NCI-H510A treated with DMSO at 0.1 percent for 48 hours (cell line): ENCODE data around the gene BTG4.

Source experiments
- DNase-seq: peaks from one replicate; lab custom pipeline; 2025; lab: John Stamatoyannopoulos, UW

BTG4 gene

DNA sequence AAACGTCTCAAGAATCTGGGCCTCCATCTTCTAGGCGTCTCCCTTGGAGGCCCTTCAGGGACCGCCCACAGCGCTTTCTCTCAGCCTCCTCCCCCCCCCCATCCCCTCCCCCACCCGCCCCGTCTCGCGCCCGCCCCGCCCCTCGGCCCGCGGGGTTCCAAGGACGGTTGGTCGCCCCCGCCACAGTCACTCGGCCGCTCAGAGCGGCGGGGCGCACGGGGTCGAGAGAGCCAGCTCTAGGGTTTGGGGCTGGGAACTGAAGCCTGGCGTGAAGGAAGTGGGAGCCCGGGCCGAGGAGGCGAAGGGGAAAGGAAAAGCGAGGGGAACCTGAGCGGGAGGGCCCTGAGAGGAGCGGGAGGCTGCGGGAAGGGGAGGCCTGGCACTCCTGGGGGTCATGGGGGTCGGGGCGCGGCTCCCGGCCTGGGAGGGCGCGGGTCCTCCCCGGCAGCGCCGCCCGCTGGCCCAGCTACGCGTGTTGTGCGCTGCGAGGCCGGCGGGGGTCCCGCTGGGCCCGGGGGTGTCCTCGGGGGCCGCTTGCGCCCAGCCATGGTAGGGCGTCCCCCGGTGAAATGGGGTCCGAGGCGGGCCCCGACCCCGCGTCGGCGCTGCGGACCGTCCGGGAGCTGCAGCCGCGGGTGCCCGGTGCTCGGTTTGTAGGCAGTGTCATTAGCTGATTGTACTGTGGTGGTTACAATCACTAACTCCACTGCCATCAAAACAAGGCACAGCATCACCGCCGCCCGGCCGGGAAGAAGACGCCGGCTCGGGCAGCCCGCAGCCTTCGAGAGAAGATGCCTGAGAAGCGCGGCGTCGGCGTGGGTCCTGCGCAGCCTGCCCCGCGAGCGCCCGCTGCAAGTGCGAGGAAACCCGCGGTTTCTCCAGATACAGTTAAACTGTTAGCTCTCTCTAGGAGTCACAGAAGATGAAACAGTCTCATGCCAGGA lies at the start of gene BTG4:
Gene BTG4, minus strand, starts transcription at position 91 of the 944 bp plus-strand sequence. CDS start 13,610 bp downstream, outside the sequence.
- DNase-seq: peak; percentile 27

DNA sequence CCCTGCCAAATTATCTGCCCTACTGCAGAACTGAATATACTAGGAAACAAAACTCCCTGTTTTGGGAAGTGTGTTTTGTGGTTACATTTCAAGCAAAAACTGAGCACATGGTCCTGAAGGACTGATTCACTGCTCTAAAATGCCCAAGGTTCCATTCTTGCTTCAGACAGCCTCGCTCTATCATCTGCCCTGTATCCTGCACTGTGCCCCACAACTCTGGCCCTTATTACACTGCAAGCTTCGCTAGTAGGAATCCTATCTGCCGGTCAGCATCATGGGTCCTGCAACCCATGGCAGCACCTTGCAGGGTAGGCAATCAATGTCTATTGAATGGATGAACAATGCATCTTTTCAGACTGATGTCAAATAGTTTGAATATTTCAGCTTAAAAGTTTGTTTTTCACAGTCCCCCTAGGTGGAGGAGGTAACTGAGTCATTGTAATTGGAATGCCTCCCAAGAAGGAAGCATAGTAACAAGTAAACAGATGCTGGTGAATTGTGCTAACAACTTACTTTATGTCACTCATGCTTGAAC lies 49.7 kb upstream of the BTG4 start:
- no peak for DNase-seq

GRCh38 chr11:111561306-111561705 lies 49.1 kb upstream of the BTG4 start:
- no peak for DNase-seq

DNA sequence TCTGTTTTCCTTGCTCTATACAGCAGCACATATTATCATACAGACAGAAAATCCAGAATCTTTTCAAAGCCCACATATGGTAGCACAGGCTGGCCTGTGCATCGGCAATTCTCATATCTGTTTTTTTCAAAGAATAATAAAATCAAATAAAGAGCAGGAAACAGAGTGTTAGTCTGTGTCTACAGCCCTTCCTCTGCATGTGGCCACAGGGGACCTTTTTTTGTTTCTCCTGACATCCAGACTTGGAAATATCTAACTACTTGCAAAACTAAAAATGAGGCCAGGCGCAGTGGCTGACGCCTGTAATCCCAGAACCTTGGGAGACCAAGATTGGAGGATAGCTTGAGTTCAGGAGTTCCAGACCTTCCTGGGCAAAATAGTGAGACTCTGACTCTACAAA lies 48.6 kb upstream of the BTG4 start:
- no peak for DNase-seq

- DNase-seq: no peak
Observed at GRCh38 chr11:111559800-111560464, 47.7 kb upstream of the BTG4 start.

- no peak for DNase-seq
Observed at GRCh38 chr11:111557425-111558111, 45.4 kb upstream of the BTG4 start.

DNA sequence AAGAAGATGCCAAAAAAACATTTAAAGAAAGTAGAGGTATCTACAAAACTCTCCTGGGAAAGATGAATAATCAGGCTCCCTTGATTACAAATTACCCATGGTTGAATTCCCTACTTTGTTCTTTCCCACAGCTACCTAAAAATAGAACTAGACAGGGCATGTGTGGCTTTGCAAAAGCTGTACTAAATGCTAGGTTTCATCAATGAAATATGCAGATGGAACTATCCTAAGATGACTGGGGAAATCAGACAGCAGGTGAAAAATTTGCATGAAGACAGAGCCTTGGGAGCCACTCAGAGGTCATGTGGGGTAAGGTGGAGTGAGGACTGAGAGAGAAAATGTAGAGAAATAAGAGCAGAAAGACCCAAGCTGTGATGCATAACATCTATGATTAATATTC lies 43.1 kb upstream of the BTG4 start:
- DNase-seq: no peak

DNA sequence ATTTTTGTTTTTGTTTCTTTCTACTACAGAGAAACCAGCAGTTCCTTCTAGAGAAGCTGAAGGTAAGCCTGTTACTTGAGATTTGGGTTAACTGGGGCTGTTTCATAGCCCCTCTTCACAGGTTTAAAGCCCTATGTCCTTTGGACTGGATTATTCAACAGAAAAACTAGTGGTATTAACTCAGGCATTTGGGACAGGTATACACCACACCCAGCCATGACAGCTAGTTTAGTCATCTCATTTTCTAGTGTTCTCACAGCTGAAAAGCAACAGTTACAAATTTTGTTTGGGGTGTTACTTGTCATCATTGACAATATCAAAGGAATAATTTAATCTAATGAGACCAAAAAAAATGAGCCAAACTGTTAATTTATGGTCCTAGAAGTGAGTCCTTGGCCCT lies 42.3 kb upstream of the BTG4 start:
- DNase-seq: no peak

DNA sequence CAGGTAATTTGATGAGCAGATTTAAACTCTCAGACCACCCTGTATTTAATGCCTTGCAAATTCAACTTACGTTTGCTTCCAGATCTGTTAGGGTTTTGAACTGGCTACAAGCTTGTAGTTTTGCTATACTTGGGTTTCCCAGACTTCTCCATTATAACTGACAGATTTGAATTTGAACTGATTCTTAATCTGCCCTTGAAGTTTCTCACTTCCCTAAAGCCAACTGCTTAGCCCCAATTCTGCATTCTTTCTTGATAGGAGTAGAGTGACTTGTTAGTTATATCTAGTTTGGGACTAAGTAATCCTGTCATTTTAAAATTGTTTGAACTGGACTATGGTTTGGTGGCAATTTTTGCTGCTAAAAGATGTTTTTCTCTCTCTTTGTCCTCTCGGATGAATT lies 38.1 kb upstream of the BTG4 start:
- no peak for DNase-seq

DNA sequence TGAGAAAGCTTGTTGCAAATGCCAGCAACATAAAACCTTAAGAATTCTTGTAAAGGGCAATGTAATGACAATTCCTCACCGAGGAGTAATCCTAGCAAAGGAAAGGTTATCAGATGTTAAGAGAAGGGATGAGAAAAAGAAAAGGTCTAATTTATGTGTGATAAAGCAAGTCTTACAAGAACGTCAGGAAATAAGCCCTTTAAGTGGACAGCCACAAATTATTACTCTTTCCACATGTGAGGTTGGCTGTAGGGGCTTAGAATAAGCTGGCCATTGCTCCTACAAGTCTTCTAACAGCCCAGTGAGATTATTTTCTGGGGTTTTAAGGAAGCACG lies 37.6 kb upstream of the BTG4 start:
- no peak for DNase-seq

DNA sequence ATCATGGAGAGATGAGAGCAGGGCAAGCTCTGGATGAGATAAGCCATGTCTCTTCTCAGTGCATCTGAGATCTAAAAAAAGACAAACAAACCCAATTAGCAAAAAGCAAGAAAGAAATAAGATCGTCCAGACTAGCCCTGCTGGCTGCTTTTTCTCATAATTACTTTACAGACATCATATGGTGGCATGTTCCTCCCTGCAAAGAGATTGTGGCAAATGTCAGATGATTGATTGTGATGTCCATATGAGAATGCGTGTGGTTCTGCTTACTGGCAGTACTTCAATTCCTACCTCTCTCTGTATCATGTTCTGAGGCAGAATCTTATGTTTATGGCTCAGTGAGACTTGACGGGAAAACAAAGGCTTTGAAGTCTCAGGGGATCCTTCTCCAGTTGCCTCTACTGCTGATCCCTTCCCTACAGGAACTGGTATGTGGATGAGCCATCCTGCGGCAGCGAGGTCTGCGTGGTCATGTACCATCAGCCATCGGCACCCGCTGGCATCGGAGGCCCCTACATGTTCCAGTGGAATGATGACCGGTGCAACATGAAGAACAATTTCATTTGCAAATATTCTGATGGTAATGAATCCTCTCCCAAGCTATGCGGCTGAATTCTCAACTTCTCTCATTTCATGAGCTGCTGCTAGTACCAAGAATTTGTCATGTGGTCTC lies 37.1 kb upstream of the BTG4 start:
- DNase-seq: no peak

DNA sequence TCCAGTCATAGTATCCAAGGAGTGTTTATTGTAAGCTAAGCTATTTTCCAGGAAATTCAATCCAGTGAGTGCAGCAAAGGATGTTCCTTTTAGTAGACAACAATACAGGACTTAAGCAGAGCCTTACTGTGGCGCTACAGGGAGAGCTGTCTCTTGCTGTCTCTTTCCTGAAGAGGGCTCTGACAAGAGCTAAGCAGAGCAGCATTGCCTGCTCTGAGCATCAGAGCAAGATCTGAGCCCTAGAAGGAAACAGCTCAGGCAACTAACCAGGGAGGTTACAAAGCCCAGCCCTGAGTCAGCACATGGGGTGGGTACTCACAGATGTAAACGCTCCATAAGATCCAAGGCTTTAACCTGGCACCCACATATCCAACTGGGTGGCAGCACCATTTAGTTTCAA lies 36.3 kb upstream of the BTG4 start:
- no peak for DNase-seq

GRCh38 chr11:111542606-111543275 lies 30.6 kb upstream of the BTG4 start:
- DNase-seq: no peak

GRCh38 chr11:111541254-111542061 lies 29.3 kb upstream of the BTG4 start:
- no peak for DNase-seq

DNA sequence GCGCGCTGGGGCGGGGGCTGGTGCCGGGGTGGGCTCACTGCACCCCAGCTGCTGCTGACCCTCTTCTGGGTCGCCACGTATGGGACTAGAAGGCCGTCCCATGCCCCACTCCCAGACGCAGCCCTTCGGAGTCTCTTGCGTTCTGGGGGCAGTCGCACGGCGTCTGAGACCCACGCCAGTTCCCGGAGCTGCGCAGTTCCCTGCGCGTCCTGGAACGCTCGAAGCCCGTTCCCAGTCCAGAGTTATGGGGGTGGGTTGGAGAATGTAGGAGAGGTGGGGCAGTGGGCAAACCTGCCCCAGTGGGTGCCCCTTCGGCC lies 28.7 kb upstream of the BTG4 start:
- no peak for DNase-seq

DNA sequence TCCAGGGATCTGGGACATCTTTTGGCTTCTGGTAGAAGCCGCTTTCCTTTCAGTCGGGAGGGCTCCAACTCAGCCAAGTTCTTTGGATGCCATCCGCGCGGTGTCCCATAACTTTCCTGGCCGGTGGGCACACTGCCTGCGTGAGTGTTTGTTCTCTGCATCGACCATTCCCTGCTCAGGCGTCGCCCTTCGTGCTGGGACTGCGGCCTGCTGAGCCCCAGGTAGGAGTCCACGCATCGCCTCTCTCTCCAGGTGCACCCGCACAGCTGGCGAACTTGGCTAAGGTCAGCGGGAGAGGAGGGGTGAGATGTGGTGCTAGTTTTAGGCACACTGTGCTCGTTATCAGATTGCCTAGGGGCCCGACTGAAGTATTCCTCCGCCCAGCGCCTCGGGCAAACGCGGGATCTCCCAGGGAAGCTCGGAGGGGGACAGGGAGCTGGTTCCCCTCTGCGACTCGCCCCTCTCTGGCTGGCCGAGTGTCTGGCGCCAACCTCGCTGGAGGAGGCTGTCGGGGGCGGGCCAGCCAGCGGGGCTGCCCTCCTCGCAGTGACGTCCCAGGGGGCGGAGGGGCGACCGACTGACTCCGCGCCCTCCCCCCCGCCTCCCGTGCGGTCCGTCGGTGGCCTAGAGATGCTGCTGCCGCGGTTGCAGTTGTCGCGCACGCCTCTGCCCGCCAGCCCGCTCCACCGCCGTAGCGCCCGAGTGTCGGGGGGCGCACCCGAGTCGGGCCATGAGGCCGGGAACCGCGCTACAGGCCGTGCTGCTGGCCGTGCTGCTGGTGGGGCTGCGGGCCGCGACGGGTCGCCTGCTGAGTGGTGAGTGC lies 28.1 kb upstream of the BTG4 start, which contains the start of gene LAYN:
Gene LAYN, plus strand, starts transcription at position 607 of the 823 bp plus-strand sequence. Its CDS starts 124 bp downstream, at position 731.
- DNase-seq: peak; percentile 35

- no peak for DNase-seq
Observed at GRCh38 chr11:111539426-111540113, 27.4 kb upstream of the BTG4 start.

DNA sequence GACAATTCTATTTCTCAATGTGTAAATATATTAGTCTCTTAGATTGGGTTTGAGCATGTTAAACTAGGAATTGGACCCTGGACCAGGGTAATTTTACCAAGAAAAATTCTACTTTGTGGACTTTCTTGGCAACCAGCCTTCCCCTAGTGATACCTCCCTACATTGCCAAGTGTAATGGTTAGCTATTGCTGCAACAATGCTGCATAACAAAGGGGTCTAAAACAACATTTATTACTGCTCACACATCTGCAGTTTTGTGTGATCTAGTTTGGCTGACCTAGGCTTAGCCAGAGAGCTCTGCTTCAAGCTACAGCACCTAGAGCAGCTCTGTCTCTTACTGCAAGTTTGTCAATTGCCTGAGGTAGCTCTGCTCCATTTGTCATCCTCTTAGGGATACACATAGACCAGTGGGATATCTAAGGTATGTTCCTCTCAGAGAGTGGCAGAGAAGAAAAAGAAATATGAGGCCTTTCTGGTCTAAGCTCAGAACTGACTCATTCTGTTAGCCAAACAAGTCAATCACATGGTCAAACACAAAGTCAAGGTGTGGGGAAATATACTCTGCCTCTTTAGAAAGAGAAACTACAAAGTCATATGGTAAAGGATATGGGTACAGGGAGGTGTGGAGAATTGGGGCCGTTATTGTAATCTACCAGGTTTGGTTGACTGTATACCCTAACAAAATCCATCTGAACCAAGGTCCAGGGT lies 26.4 kb upstream of the BTG4 start:
- no peak for DNase-seq
